Activated naive CD8-positive, alpha-beta T cell treated with anti-CD3 and anti-CD28 coated beads, Interleukin-2, amount 50 U/mL, for 16 hours (primary cell): ENCODE data around the gene EHF.
"Not testable (repeated sequence)": the region's sequence is repeated elsewhere in the genome, so short reads cannot be mapped to it uniquely, and the experiment has no call there.

Source experiments
- DNase-seq: peaks from one replicate; pipeline ENCODE4 v3.0.0-alpha.2; 2020; ENCODE audit warnings: low read depth, low spot score

Gene EHF

GRCh38 chr11:34667810-34668582, 47.1 kb downstream of the EHF start:
- DNase-seq: no peak

- DNase-seq: no peak
Measured at GRCh38 chr11:34668583-34669053, 47.7 kb downstream of the EHF start.

- no peak for DNase-seq
Measured at GRCh38 chr11:34669458-34669857, 48.6 kb downstream of the EHF start.

- no peak for DNase-seq
Measured at GRCh38 chr11:34671117-34671516, 50.2 kb downstream of the EHF start.

- DNase-seq: no peak
Measured at GRCh38 chr11:34671946-34672345, 51.1 kb downstream of the EHF start.

- no peak for DNase-seq
Measured at GRCh38 chr11:34674038-34674437, 53.1 kb downstream of the EHF start.

- DNase-seq: no peak
Measured at GRCh38 chr11:34676227-34676626, 55.3 kb downstream of the EHF start.

- no peak for DNase-seq
Measured at GRCh38 chr11:34679681-34680080, 58.8 kb downstream of the EHF start.

- no peak for DNase-seq
Measured at GRCh38 chr11:34680206-34680605, 59.3 kb downstream of the EHF start.

GRCh38 chr11:34680918-34681586, 60.2 kb downstream of the EHF start:
- no peak for DNase-seq

GRCh38 chr11:34682825-34683224, 61.9 kb downstream of the EHF start:
- DNase-seq: no peak

GRCh38 chr11:34683396-34683795, 62.5 kb downstream of the EHF start:
- DNase-seq: no peak

- no peak for DNase-seq
Measured at GRCh38 chr11:34685864-34686263, 65.0 kb downstream of the EHF start.

- DNase-seq: not testable (repeated sequence)
Measured at GRCh38 chr11:34692299-34692698, 71.4 kb downstream of the EHF start.

- DNase-seq: no peak
Measured at GRCh38 chr11:34696862-34697261, 76.0 kb downstream of the EHF start.

- DNase-seq: no peak
Measured at GRCh38 chr11:34706709-34707461, 86.0 kb downstream of the EHF start.

GRCh38 chr11:34707462-34707840, 86.6 kb downstream of the EHF start:
- no peak for DNase-seq
